VCaP (cell line): ENCODE data around the gene ZNHIT1.

Source experiments
- H3K27ac ChIP-seq: fragments of 450-650 bp; 2 replicates; pipeline ENCODE4 v1.5.1; 2017
- TF ChIP-seq, protein P1 (sequence below): fragments of 450-650 bp; conservative IDR thresholded peaks from 2 replicates; pipeline ENCODE4 v1.5.1; 2017; ENCODE audit warnings: mild to moderate bottlenecking, moderate library complexity

ZNHIT1 gene

DNA sequence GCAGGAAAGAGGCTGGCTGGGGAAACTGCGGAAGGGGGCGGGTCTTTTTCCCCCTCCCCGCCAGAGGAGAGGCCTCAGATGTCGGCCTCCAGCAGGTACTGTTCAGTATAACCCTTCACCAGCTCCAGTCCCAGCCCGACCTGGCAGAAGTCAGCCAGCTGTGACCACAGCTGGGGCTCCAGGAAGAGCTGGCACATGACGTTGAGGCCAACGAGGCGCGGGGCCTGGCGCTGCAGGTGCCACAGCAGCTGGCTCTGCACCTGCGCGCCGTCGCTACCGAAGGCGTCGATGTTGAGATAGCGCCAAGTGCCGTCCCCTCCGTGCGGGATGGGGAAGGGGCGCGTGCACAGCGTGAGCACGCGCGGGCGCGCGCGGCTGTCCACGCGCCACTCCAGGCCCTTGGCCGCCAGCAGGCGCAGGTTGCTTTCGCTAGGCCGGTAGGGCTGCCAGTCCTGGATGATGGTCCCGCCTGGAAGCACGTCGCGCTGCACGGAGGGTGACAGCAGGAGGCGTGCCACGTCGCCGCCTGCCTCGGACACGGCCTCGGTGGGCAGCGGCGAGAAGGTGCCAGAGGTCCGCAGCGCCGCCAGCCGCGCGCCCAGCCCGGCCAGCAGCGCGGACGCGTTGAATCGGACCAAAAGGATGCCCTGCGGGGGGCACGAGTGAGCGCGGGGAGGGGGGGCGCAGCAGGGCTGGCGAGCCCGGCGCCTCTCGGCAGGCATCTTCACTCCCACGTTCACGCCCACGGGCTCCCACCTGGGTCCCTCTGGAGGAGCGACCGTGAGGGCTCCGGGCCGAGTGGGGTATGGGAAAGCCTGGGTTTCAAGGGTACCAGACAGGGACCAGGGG lies 45.7 kb upstream of the ZNHIT1 start:
- TF ChIP-seq, protein P1, sequence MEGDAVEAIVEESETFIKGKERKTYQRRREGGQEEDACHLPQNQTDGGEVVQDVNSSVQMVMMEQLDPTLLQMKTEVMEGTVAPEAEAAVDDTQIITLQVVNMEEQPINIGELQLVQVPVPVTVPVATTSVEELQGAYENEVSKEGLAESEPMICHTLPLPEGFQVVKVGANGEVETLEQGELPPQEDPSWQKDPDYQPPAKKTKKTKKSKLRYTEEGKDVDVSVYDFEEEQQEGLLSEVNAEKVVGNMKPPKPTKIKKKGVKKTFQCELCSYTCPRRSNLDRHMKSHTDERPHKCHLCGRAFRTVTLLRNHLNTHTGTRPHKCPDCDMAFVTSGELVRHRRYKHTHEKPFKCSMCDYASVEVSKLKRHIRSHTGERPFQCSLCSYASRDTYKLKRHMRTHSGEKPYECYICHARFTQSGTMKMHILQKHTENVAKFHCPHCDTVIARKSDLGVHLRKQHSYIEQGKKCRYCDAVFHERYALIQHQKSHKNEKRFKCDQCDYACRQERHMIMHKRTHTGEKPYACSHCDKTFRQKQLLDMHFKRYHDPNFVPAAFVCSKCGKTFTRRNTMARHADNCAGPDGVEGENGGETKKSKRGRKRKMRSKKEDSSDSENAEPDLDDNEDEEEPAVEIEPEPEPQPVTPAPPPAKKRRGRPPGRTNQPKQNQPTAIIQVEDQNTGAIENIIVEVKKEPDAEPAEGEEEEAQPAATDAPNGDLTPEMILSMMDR = peak; percentile 29; the same call in 1 of the 2 replicates
- peak overlapping the region; percentile 8; the same call in 1 of the 2 replicates for H3K27ac ChIP-seq

DNA sequence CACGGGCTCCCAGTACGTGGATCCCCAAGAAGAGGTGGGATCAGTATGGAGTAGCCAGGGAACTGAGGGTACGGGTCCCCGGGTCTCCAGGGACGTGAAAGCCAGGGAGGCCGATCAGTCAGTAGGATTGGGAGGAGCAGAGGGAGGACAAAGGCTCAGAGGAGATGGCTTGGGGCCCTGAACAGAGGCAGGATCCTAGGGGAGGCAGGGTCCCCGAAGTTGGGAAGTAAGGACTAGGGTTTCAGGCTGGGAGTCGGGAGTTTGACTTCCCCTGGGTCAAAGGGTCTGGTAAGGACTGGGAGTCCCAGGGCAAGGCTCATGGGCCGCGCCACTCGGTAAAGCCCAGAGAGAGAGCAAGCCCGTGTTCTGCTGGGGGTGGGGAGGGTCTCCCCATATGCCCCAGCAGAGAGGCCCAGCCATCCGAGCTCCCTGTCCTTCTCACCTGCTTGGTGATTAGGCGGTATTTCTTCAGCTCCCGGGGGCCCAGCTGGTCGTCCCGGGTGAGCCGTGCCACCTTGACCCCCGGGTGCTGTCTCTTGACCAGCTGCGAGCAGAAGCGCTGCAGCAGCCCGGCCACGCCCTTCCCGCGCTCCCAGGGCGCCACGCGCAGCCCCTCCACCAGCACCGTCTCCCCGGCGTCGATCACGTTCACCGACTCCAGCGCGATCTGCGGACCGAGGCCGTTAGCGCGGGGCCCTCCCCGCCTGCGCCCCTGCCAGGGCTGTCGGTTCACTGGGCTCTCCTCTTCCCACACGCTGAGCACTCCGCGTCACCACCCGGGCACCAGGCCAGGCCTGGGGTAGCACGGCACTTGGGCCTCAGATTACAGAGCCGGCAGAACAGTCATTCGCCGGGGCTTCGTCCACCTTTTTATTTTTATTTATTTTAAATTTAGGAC lies 44.9 kb upstream of the ZNHIT1 start:
- peak overlapping the region; percentile 8; the same call in 1 of the 2 replicates for H3K27ac ChIP-seq
- TF ChIP-seq, protein P1 = no peak

DNA sequence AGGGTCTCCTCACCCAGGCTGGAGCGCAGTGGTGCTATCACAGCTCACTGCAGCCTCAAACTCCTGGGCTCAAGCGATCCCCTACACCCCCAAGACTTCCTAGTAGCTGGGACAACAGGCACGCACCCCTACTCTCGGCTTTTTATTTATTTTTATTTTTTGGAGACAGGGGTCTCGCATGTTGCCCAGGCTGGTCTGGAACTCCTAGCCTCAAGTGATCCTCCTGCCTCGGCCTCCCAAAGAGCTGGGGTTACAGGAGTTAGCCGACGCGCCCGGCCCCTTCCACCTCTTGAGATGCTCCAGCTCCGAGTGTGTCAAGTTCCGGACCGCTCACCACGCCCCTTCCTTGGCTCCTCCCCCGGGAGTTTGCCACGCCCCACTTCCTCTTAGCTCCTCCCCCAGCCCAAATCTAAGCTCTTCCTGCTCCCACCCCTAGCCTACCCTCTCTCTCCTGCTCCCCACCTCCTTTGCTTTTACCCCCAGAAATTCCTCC lies 44.2 kb upstream of the ZNHIT1 start:
- no peak overlapping the region for H3K27ac ChIP-seq
- TF ChIP-seq, protein P1 = no peak

DNA sequence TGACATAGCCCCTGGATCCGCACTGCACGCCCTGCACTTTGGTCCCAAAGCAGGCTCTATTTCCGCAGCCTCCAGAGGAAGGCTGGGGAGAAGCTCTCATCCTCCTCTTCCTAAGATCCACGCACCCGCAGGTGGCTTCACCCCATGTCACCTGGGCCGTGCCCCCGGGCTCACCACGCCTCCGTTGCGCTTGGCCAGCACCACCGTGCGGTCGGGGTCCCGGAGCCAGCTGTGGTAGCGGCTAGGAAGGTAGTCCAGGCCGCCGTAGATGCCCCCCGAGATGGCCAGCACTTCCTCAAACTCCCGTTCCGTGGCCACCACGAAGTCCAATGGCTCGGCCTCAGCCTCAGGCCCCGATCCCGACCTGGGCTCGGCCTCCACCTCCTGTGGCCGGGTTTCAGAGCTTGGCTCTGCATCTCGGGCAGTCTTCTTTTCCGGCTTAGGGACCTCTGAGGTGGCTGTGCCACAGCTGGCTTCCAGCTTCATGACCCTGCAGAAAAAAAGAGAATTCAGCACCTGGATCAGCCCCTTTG lies 43.6 kb upstream of the ZNHIT1 start:
- no peak overlapping the region for H3K27ac ChIP-seq
- TF ChIP-seq, protein P1 = no peak

DNA sequence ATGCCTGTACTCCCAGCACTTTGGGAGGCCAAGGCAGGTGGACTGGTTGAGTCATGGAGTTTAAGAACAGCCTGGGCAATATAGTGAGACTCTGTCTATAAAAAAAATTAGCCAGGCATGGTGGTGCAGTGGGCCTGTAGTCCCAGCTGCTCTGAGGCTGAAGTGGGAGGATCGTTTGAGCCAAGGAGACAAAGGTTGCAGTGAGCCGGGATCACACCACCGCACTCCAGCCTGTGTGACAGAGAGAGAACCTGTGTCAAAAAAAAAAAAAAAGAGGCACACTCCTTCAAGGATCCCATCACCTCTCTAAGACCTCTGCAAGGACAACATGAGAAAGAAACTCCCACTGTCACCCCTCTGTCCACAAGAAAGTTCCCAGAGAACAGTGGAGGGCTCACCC lies 42.3 kb upstream of the ZNHIT1 start:
- H3K27ac ChIP-seq = no peak overlapping the region
- TF ChIP-seq, protein P1 = no peak

DNA sequence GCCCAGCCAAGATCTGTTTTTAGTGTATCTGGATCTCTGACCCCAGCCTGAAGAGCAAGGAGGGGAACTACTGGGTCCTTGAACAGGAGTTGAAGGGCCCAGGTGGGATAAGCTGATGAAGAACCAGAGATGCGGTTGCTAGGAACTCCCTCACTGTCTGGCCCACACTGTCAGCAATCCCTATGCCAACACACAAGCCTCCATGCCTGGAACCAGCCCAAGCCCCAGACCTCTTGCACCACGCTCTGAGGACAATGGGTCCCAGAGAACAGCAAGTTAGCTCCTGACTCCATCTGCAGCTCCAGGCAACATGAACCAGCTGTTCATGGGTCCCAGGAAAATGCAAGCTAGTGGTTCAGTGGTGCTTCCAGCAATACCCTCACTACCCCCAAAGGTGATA lies 40.3 kb upstream of the ZNHIT1 start:
- no peak overlapping the region for H3K27ac ChIP-seq
- TF ChIP-seq, protein P1 = no peak

DNA sequence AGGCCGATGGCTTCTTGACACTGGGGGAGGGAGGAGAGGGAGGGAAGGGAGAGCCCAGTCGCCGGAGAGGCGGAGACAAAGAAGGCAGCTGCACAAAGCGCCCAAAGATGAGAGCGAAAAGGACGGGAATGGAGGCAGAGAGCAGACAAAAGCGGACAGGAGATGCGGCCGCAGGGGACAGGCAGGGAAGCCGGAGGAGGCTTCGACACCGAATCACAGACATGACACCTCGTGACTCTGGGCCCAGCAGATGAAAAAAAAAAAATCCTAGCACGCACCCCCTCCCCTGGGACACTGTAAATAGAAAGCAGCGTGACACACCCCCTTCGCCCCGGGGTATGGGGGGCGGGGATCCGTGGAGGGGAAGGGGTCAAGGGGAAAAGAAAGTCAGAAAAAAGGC lies 38.8 kb upstream of the ZNHIT1 start:
- no peak overlapping the region for H3K27ac ChIP-seq
- TF ChIP-seq, protein P1 = no peak
